Erythroblast (primary cell): Measurements from ENCODE around the gene THUMPD2.

Experiments
- GATA1 ChIP-seq: IDR thresholded peaks from 2 replicates; pipeline ENCODE4 v1.6.1; 2011; ENCODE audit warnings: low read depth, mild to moderate bottlenecking, control low read depth, low read length, moderate library complexity
- POLR2A ChIP-seq: IDR thresholded peaks from 2 replicates; pipeline ENCODE4 v1.6.1; 2011; ENCODE audit warnings: mild to moderate bottlenecking, low read length

- no peak for TF ChIP-seq POLR2A
- TF ChIP-seq GATA1: no peak
These were observed 23.6 kb downstream of the THUMPD2 start for GRCh38 chr2:39755466-39755865.
